ENCODE results near the gene HINFP. TPM values are rescaled to one million over a fixed set of nuclear protein-coding genes. Genes with fewer than 3 reads are reported as not detected.
A peak's percentile ranks its signal among the peaks of the same experiment; 100 is the strongest.

HINFP gene
- total and polyA plus RNA-seq, 9 of the 15 experiments (the other 6 are each of a cell fraction or from before 2014, with no cell fraction given) = 13.8 to 34.1 (median 22.5) TPM

- TF ChIP-seq NR3C1 (CRISPR knock-in tag; IDR thresholded peaks at IDR 0.05) = no peak
- no peak for TF ChIP-seq HDAC8 (tag; IDR thresholded peaks at IDR 0.05)
- no peak for TF ChIP-seq ZNF695 (CRISPR knock-in tag; IDR thresholded peaks at IDR 0.05)
- TF ChIP-seq DLX4 (CRISPR knock-in tag; IDR thresholded peaks at IDR 0.05) = no peak
- TF ChIP-seq RBM22 (IDR thresholded peaks at IDR 0.05; ENCODE audit: low read depth, low read length, poor library complexity, severe bottlenecking) = no peak
- TF ChIP-seq KDM2B (CRISPR knock-in tag; IDR thresholded peaks at IDR 0.05) = no peak
- no peak for TF ChIP-seq ZNF324 (CRISPR knock-in tag; IDR thresholded peaks at IDR 0.05)
- TF ChIP-seq CUX1 (CRISPR knock-in tag; IDR thresholded peaks at IDR 0.05) = no peak; the same call in 1 of the 2 replicates
- no peak for TF ChIP-seq MCM3 (IDR thresholded peaks at IDR 0.05)
- peak; percentile 40 for TF ChIP-seq SAP30 (IDR thresholded peaks at IDR 0.05; ENCODE audit: borderline replicate concordance, insufficient read depth, low read depth, low read length, poor library complexity, severe bottlenecking)
- no peak for TF ChIP-seq ZNF277 (CRISPR knock-in tag; IDR thresholded peaks at IDR 0.05; ENCODE audit: borderline replicate concordance)
- peak in 1 of 3 experiments; percentile 80; a peak in 2 of 6 replicates for TF ChIP-seq ZBTB11 (CRISPR knock-in tag; IDR thresholded peaks at IDR 0.05)
- no peak for TF ChIP-seq ZNF507 (tag; conservative IDR thresholded peaks at IDR 0.05)
- no peak for TF ChIP-seq ZNF79 (CRISPR knock-in tag; IDR thresholded peaks at IDR 0.05; ENCODE audit: low read depth)
- peak; percentile 89 for TF ChIP-seq POLR2A (conservative IDR thresholded peaks at IDR 0.05)
- TF ChIP-seq E2F5 (CRISPR knock-in tag; IDR thresholded peaks at IDR 0.05) = no peak
- no peak for TF ChIP-seq TEAD2 (tag; IDR thresholded peaks at IDR 0.05)
These were observed 33.6 kb upstream of the HINFP start (continued) for GRCh38 chr11:119087747-119088241.
